ENCODE results near the gene SCAF8. TPM values are rescaled to one million over a fixed set of nuclear protein-coding genes. Genes with fewer than 3 reads are reported as not detected.
"Not testable (repeated sequence)": the region's sequence is repeated elsewhere in the genome, so short reads cannot be mapped to it uniquely, and the experiment has no call there.

Gene SCAF8
- total RNA-seq, 1 experiment from 2014 or later = 50.7 TPM

DNA sequence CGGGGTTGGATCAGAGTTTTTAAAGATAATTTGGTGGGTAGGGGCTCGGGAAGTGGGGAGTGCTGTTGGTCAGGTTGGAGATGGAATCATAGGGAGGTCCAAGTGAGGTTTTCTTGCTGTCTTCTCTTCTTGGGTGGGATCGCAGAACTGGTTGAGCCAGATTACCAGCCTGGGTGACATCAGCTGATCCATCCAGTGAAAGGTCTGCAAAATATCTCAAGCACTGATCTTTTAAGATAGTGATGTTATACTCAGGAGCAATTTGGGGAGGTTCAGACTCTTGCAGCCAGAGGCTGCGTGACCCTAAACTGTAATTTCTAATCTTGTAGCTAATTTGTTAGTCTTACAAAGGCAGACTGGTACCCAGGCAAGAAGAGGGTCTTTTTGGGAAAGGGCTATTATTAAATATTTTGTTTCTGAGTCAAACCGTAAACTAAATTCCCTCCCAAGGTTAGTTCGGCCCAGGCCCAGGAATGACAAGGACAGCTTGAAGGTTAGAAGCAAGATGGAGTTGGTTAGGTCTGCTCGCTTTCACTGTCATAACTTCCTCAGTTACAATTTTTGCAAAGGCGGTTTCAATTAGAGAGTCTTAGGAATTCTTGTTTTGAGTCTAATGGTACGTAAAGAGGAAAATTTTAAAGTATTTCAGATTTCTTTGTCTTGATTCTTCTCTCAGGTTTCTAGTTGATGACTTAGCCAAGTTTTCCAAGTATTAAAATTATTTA is 53.1 kb downstream of the SCAF8 start:
- Histone ChIP-seq H3K27ac (no peak overlapping the region), H3K4me3 (no peak overlapping the region), H3K9me3 (replicated peaks) (no peaks in the 10 kb centered on the region), H3K4me1 (no peaks in the 10 kb centered on the region), H3K36me3 (peaks cover 35% of the 10 kb centered on the region), H3K27me3 (no peaks in the 10 kb centered on the region)
- DNase-seq = no peak

DNA sequence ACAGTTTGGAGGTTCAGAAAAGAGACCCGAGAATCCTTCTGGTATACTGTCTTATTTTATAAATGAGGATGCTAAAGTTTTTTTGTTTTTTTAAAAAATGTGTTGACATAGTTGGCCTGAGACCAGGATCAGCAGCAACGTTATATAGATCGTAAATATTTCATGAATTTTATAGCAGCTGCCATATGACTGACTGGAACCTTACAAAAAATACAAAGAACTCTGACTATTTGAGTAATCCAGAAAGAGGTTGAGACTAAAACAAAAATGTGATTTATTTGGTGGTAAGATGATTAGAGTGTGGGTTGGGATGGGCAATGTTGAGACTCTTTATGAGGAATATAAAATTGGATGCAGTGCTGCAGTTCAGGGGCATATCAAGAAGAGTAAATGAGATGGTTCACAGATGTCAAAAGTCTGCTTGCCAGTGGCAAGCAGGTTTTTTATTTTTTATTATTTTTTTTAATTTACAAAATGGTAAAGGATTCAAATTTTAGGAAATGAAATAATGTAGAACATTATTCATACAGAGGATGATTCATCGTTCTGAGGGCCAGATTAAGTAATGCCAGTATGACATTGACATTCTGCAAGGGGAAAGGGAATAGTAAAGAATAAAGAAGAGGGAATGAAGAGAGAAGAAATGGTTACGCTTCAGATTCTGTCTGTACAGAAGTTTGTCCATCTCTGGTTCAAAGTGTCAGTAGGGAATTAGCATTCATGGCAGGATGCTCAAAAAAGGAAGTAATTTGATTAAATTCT is 58.5 kb downstream of the SCAF8 start:
- DNase-seq = no peak
- peaks cover 6% of the 10 kb centered on the region; the same call in 1 of the 2 replicates for H3K4me1 ChIP-seq
- H3K36me3 ChIP-seq = peaks cover 50% of the 10 kb centered on the region
- no peaks in the 10 kb centered on the region for H3K27me3 ChIP-seq
- H3K4me3 ChIP-seq = no peak overlapping the region
- H3K27ac ChIP-seq = no peak overlapping the region
- H3K9me3 ChIP-seq (replicated peaks) = no peaks in the 10 kb centered on the region

DNA sequence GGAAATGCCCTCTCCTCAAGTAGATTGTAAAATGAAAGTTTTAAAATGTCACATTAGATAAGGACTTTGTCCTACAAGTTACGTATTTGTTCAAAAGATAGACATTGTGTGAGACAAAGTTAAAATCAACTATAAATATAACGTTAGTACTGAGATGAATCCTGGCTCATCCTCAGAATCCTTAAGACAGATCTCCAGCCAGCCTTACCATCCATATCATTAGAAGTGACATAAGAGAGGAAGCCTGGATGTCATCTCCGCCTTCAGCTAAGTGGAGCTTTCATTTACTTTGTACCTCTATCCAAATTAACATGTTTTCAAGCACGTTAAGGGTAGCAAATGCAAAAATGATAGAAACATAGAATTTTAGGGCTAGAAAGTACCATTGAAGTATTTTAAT is 59.1 kb downstream of the SCAF8 start:
- Histone ChIP-seq H3K27me3 (no peaks in the 10 kb centered on the region), H3K4me1 (peaks cover 6% of the 10 kb centered on the region; the same call in 1 of the 2 replicates), H3K36me3 (peaks cover 51% of the 10 kb centered on the region), H3K4me3 (no peak overlapping the region), H3K9me3 (replicated peaks) (no peaks in the 10 kb centered on the region), H3K27ac (no peak overlapping the region)
- DNase-seq = no peak

DNA sequence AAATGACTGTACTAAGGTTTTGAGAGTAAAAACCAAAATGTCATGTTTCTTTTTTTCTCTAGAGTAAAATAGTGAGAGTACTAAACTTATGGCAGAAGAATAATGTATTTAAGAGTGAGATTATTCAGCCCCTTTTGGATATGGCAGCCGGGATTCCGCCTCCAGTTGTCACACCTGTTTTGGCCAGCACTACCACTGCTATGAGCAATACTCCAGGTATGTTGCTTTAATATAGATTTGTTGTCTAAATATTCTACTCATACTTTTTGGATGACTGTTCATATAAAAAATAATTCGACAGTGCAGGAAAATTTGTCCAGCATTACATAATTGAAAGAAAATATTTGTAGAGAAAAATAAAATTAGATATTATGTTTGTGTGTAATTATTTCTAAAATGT is 59.5 kb downstream of the SCAF8 start:
- H3K4me3 ChIP-seq = no peak overlapping the region
- H3K27me3 ChIP-seq = no peaks in the 10 kb centered on the region
- H3K36me3 ChIP-seq = peaks cover 55% of the 10 kb centered on the region
- H3K27ac ChIP-seq = no peak overlapping the region
- no peaks in the 10 kb centered on the region for H3K9me3 ChIP-seq (replicated peaks)
- no peak for DNase-seq
- H3K4me1 ChIP-seq = peaks cover 6% of the 10 kb centered on the region; the same call in 1 of the 2 replicates

DNA sequence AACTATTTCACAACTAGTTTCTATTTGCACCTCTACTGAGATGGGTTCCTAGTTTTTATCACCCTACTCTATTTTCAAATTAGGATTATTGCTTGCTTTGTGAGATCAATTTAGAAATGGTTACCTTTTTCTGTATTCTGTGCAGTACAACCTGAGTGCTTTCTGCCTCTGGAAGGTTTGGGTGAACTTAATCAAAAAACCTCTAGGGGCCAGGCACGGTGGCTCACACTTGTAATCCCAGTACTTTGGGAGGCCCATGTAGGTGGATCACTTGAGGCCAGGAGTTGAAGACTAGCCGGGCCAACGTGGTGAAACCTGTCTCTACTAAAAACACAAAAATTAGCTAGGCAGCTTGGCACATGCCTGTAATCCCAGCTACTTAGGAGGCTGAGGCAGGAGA is 63.3 kb downstream of the SCAF8 start:
- H3K9me3 ChIP-seq (replicated peaks) = no peaks in the 10 kb centered on the region
- H3K36me3 ChIP-seq = peaks cover 53% of the 10 kb centered on the region
- DNase-seq = no peak
- H3K4me1 ChIP-seq = peaks cover 6% of the 10 kb centered on the region; the same call in 1 of the 2 replicates
- no peak overlapping the region for H3K27ac ChIP-seq
- no peak overlapping the region for H3K4me3 ChIP-seq
- no peaks in the 10 kb centered on the region for H3K27me3 ChIP-seq

DNA sequence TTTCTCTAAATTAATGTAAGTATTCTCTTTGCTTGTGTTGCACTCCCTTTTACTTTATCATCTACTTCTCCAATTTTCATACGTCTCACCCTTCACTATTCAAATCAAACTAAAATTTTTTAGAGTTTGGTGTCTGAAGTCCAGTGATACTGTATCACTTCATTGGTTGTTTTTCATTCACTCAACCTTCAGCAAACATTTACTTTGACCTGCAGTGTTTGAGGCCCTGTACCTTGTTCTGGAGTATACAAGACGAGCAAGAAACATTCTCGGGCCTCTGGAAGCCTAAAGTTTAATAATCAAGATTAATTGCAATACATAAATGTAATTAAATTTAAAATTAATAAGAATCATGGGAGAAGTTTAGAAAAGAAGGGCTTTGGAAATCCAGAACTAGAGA is 64.6 kb downstream of the SCAF8 start:
- no peak overlapping the region for H3K4me3 ChIP-seq
- peaks cover 56% of the 10 kb centered on the region for H3K36me3 ChIP-seq
- no peaks in the 10 kb centered on the region for H3K27me3 ChIP-seq
- no peak overlapping the region for H3K27ac ChIP-seq
- H3K9me3 ChIP-seq (replicated peaks) = no peaks in the 10 kb centered on the region
- DNase-seq = no peak
- no peaks in the 10 kb centered on the region for H3K4me1 ChIP-seq

DNA sequence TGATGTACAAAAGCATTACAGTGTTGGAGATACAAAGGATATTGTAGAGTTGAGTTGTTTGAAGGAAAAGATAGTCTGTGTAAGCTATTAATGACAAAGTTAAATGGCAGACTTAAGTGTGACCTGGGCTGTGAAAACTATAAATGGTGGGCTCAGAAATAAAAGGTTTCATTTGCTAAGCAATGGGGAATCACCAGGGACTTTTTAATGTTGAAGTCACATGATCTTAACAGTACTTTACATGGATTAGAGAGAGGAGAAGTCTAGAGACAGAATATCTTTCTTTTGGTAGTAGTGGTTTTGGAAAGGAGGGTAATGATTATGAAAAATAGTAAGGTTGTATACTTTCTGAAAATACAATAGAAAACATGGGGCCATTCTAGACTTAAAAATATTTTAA is 67.1 kb downstream of the SCAF8 start:
- no peak for DNase-seq

DNA sequence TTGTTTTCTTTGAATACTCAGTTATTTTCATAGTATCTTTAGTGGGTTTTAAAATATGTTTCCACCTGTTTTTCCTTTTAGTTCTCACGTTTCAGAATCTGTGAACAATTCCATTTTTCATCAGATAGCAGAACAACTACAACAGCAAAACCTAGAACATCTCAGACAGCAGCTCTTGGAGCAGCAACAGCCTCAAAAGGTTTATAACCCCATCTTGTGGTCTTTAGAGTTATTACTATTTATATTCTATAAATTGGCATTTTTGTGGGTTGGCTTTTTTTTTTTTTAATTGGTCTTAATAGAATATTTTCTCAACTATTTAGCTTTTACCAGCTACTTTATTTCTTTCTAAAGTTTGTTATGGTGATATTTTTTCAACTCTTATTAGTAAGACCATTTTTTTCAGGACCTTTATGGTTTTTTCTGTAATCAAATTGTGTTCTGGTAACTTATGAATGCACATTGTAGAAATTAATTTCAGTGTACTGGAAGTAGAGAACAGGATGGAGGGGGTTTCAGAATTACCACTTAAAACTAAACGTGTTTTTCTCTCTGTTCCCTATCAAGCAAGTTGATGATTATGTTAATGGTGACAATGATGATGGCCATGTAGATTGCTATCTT is 72.2 kb downstream of the SCAF8 start:
- Histone ChIP-seq H3K36me3 (peaks cover 50% of the 10 kb centered on the region), H3K27ac (no peak overlapping the region), H3K4me1 (no peaks in the 10 kb centered on the region), H3K9me3 (replicated peaks) (no peaks in the 10 kb centered on the region), H3K27me3 (no peaks in the 10 kb centered on the region), H3K4me3 (no peak overlapping the region)
- DNase-seq = peak in 1 of 2 experiments; percentile 51

More for the DNA sequence above, 67.1 kb downstream of the SCAF8 start:
- no peak overlapping the region for H3K4me3 ChIP-seq
- H3K36me3 ChIP-seq = peaks cover 47% of the 10 kb centered on the region
- no peak overlapping the region for H3K27ac ChIP-seq
- H3K27me3 ChIP-seq = no peaks in the 10 kb centered on the region
- H3K9me3 ChIP-seq (replicated peaks) = no peaks in the 10 kb centered on the region
- no peaks in the 10 kb centered on the region for H3K4me1 ChIP-seq

DNA sequence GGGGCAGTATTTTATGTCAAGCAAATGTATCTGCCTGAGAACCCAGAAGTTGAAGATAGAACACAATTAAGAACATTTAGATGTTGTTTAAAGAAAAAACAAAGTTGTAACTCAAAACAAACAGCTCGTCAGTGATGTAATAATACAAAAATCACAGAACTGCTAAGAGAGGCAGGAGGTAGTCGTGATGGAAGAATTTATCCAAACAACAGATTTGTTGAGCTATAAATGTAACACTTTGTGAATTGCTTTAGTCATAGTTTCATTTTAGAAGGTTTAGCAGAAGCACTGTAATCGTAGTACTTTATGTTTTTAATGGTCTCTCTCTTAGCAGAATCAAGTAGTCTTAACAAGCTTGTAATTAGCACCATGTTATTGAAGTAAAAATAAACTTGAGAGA is 73.6 kb downstream of the SCAF8 start:
- no peaks in the 10 kb centered on the region for H3K27me3 ChIP-seq
- H3K4me3 ChIP-seq = no peak overlapping the region
- no peaks in the 10 kb centered on the region for H3K4me1 ChIP-seq
- DNase-seq = no peak
- peaks cover 59% of the 10 kb centered on the region for H3K36me3 ChIP-seq
- no peak overlapping the region for H3K27ac ChIP-seq
- H3K9me3 ChIP-seq (replicated peaks) = no peaks in the 10 kb centered on the region

DNA sequence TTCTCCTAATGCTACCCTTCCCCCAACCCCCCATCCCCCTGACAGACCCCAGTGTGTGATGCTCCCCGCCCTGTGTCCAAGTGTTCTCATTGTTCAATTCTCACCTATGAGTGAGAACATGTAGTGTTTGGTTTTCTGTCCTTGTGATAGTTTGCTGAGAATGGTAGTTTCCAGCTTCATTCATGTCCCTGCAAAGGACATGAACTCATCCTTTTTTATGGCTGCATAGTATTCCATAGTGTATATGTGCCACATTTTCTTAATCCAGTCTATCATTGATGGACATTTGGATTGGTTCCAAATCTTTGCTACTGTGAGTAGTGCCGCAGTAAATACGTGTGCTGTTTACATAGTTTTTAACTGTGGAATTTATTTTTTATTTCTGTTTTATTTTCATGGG is 78.4 kb downstream of the SCAF8 start:
- DNase-seq; H3K27me3 ChIP-seq; H3K4me3 ChIP-seq; H3K9me3 ChIP-seq (replicated peaks); H3K27ac ChIP-seq; H3K4me1 ChIP-seq: not testable (repeated sequence)
- peaks cover 83% of the 10 kb centered on the region for H3K36me3 ChIP-seq

DNA sequence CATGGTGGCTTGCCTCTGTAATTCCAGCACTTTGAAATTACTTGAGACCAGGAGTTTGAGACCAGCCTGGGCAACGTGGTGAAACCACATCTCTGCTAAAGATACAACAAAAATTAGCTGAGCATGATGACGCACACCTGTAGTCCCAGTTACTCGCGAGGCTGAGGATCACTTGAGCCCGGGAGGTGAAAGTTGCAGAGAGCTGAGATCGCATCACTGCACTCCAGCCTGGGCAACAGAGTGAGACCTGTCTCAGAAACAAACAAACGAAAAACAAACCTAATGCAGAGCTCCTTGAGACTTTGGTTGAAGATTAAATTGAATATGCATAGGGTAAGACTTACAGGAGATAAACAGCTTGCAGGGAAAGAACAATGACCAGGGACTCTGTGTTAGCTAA is 80.8 kb downstream of the SCAF8 start:
- no peak for DNase-seq
- Histone ChIP-seq H3K4me1 (no peaks in the 10 kb centered on the region), H3K36me3 (peaks cover 90% of the 10 kb centered on the region), H3K27me3 (no peaks in the 10 kb centered on the region), H3K4me3 (no peak overlapping the region), H3K9me3 (replicated peaks) (no peaks in the 10 kb centered on the region), H3K27ac (no peak overlapping the region)

DNA sequence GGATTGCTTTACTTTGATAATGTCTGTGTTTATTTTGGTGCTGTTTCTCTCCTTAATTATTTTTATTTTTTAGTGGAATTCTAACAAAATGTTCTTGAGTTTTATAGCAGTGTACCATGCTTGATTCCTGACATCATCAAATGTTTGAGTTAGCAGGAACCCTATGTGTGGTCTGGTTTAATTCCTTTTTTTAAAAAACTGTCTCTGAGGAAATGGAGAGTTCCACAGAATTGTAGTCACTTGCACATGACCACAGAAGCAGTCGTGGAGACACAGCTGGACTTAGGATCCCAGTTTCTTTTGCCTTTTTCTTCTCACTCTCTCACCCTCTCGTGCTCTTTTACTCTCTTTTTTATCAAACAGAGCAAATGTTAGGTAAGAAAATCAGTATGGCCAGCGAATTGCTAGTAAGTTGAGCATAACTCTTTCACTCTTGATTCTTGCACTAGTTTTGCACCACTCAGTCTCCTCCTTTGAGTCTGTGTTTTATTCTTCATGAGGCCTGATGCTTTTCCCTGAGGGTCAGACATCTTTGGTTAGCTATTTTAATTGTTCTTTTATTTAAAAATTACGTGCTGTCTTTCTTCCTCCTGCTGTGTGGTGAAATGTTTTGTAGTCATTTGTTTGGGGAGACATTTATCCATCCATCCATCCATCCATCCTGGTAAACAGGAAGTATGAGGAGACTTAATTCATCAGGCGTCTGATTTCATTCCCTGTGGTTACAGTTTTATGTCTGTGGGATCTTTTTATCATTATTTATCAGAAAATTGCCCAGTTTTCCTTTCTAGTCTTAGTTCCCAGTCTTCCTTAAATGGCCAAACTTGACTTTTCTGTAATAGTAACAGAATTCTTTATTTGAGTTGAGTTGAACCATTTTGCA is 83.0 kb downstream of the SCAF8 start:
- H3K36me3 ChIP-seq = peaks cover 90% of the 10 kb centered on the region
- no peaks in the 10 kb centered on the region for H3K27me3 ChIP-seq
- no peak overlapping the region for H3K4me3 ChIP-seq
- no peak for DNase-seq
- no peak overlapping the region for H3K27ac ChIP-seq
- H3K4me1 ChIP-seq = no peaks in the 10 kb centered on the region
- no peaks in the 10 kb centered on the region for H3K9me3 ChIP-seq (replicated peaks)

DNA sequence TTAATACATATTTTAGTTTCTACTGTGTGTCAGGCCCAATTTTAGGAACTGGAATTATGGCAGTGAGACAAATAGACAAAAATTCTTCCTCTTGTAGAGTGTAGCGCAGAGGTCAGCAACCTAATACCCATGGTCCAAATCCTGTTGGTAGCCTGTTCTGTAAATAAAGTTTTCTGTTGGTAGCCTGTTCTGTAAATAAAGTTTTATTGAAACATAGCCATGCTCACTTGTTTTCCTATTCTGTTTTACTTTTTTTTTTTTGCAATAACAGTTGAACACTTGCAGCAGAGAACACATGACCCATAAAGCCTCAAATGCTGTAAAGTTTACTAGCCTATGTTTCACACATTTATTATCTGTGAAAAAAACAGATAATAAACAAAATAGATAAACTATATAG is 87.9 kb downstream of the SCAF8 start:
- no peak for DNase-seq
- Histone ChIP-seq H3K36me3 (peaks cover 85% of the 10 kb centered on the region), H3K4me3 (no peak overlapping the region), H3K4me1 (no peaks in the 10 kb centered on the region), H3K9me3 (replicated peaks) (no peaks in the 10 kb centered on the region), H3K27me3 (no peaks in the 10 kb centered on the region), H3K27ac (no peak overlapping the region)

DNA sequence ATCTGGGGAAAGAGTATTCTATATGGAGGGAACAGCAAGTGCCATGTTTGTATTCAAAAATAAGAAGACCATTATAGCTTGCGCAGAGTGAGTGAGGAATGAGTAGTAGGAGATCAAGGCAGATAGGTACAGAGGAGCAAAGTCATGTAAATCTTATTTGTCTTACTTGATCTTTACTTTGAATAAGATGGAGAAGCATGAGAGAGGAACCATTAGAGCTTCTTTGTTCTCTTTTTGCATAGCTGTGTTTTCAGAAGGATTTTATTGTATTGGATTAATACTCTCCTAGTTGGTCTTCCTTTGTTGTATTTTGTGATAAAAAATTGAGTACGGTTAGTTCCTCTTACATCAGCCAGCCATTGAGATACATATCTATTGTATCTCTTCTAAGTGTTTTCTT is 88.4 kb downstream of the SCAF8 start:
- Histone ChIP-seq H3K9me3 (replicated peaks) (no peaks in the 10 kb centered on the region), H3K4me3 (no peak overlapping the region), H3K27me3 (no peaks in the 10 kb centered on the region), H3K4me1 (no peaks in the 10 kb centered on the region), H3K36me3 (peaks cover 85% of the 10 kb centered on the region), H3K27ac (no peak overlapping the region)
- DNase-seq = no peak

All from SJCRH30 (cell line).